Right renal cortex interstitium (tissue), 3 donors: ENCODE measurements around the gene DEDD2. TPM values are rescaled to one million over a fixed set of nuclear protein-coding genes. Genes with fewer than 3 reads are reported as not detected.

ENCODE experiments used
- DNase-seq, 3 donors: peaks; one replicate each; pipeline ENCODE4 v3.0.0-alpha.2; 2013; ENCODE audit warnings: low read depth in 3 of 3, low spot score in 2 of 3
- polyA plus RNA-seq, 3 donors: library from polyadenylated mRNA; unstranded; fragments of 120-200 nt; gene quantifications; one replicate each; pipeline ENCODE4 v1.2.1, GENCODE V29; 2013; ENCODE audit not compliant: insufficient read length in 3 of 3

The DEDD2 gene
- polyA plus RNA-seq, 3 donors, result 21.8 to 25.7 (median 22.3) TPM

DNA sequence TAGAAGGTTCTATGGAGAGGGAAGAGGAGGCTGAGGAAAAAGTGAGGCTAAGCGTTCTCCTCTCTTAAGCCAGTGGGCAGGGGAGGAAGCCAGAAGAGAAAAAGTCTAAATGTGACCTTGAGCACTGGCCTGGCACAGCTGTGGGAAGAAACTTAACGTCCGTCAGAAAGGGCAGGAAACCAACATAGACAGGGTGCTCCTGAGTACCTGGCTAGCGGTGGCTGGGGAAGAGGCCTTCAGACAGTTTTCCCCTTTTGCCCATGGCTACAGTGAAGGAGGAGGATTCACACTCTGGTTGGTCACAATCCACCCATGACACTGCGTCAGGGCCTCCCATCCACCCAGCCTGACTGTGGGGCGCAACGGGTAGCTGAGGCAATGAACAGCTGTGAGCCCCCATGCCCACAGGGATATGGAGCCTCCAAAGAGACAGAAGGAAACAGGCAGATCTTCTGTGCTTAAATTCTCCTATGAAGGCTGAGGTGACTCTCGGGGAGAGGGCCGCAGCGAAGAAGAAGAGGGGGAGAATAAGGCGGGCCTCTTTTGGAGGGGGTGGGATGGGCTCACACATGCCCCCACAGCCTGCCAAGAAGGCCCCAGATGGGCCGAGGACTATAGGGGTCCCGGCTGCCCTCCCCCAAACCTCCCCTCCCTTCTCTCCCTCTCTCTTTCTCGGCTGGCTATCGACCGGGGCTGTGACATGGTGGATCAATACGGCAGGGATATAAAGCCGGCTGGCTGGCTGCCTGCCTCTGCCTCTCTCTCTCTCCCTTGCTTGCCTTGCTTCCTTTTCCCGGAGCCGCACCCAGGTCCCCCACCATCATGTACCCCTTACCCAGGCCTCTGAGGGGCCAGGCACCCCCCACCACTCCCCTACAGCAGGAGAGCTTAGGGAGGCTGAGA, 65.4 kb downstream of the DEDD2 start:
- no peak for DNase-seq

DNA sequence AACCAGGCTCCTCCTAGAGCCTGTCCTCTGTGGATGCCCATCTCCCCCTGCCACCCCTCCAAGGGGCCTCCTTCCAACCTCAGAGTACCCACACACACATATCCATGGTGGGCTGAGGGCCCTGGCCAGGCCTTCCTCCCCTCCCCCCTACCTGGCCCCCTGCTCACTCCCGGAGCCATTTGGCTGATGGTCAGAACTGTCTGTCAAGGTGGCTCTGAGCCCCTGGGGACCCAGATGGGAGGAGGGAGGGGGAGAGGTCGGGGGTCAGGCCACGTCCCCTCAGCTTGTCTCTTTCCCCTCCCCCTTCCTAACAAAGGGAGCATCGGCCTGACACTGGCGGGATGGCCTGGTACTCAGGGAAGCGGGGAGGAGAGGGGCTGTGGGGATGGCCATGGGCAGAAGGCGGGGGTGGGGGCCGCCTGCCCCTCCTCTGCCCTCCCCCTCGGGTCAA, 66.5 kb downstream of the DEDD2 start:
- DNase-seq, result no peak

DNA sequence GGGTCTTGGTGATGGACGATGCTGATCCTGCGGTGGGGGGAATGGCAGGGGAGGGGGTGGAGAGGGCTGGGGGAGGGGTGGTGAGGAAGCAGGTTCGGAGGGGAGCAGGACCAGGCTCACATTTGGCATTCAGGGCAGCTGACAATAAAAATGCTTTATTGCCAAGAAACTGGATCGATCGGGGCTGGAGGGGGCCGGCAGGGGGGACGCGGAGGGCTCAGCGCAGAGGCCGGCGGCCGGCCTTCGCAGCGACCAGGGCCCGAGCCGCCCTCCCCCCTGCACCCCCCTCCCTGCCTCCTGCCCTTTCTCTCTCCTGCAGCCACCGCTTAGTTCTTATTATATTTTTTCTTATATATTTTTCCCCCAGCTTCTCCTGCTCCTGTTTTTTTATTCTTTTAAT, 67.1 kb downstream of the DEDD2 start:
- DNase-seq, result no peak

DNA sequence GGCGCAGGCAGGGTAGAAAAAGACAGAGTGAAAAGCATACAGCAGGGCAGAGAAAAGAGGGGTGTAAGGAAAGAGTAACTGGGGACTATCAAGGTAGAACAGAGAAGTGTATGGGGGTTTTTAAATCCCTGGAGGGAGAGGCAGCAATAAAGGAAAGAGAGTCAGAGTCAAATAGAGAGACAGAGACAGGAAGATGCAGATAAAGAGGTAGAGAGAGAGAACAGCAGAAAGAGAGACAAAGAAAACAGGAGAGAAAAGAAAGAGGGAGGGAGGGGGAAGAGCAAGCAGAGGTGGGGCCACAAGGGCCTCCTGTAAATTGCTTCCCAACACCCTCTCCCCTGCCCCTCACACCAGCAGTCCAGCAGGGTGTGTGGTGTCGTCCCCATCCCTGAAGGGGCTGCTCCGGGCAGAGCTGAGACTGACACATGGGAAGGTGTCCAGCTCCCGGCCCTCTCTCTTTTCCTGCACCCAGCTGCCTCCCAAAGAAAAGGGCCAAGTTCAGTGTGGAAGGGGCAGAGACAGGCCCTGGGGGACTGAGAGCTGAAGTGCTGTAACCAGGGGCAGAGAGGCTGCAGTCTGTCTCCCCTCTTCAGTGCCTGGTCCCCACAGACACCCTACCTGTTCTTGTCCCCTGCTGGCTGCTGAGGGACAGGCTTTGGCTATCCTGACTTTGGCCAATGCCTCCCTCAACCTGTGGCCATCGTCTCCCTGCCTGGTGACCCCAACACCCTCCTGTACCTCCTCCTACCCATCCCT, 67.9 kb downstream of the DEDD2 start:
- no peak for DNase-seq

Other genes starting within 250 kb of the DEDD2 start
- gene ATP1A3, start 223.4 kb downstream of the DEDD2 start, polyA plus RNA-seq, result under 1 TPM in 1 of 3 donors, not detected in 2; 0.62 TPM
- 10 to 100 TPM; 19.1 to 20.0 (median 19.4) TPM for gene GRIK5, start 147.5 kb downstream of the DEDD2 start, polyA plus RNA-seq
- gene ZNF574, start 141.5 kb downstream of the DEDD2 start, polyA plus RNA-seq, result 10 to 100 TPM; 12.1 to 15.1 (median 14.0) TPM
- gene POU2F2, start 85.2 kb downstream of the DEDD2 start, polyA plus RNA-seq, result 1 to 10 TPM in 2 of 3 donors, under 1 TPM in 1; 0.72 to 1.3 (median 1.1) TPM
- gene ZNF526, start 2.6 kb upstream of the DEDD2 start, polyA plus RNA-seq, result 1 to 10 TPM; 7.4 to 8.9 (median 8.3) TPM
- 10 to 100 TPM; 67.9 to 72.6 (median 69.1) TPM for gene GSK3A, start 24.9 kb upstream of the DEDD2 start, polyA plus RNA-seq
- 10 to 100 TPM; 50.1 to 63.8 (median 56.2) TPM for gene ERF, start 37.5 kb upstream of the DEDD2 start, polyA plus RNA-seq
- 10 to 100 TPM; 34.0 to 42.0 (median 39.2) TPM for gene CIC, start 51.6 kb upstream of the DEDD2 start, polyA plus RNA-seq
- gene PRR19, start 84.5 kb upstream of the DEDD2 start, polyA plus RNA-seq, result 1 to 10 TPM in 2 of 3 donors, under 1 TPM in 1; 0.86 to 1.6 (median 1.3) TPM
- 10 to 100 TPM; 77.1 to 83.4 (median 80.5) TPM for gene PAFAH1B3, start 84.9 kb upstream of the DEDD2 start, polyA plus RNA-seq
- under 1 TPM; 0.61 to 0.97 (median 0.72) TPM for gene TMEM145, start 95.6 kb upstream of the DEDD2 start, polyA plus RNA-seq
- gene MEGF8, start 108.0 kb upstream of the DEDD2 start, polyA plus RNA-seq, result 10 to 100 TPM; 36.3 to 37.9 (median 36.7) TPM
- gene CNFN, start 172.6 kb upstream of the DEDD2 start, polyA plus RNA-seq, result 1 to 10 TPM in 1 of 3 donors, under 1 TPM in 2; 0.94 to 1.4 (median 0.96) TPM
- gene LIPE, start 209.7 kb upstream of the DEDD2 start, polyA plus RNA-seq, result 10 to 100 TPM in 1 of 3 donors, 1 to 10 TPM in 2; 8.2 to 11.4 (median 9.1) TPM
- under 1 TPM in 2 of 3 donors, not detected in 1; 0.17 to 0.23 TPM for gene CXCL17, start 225.3 kb upstream of the DEDD2 start, polyA plus RNA-seq